SK-N-MC (cell line): ENCODE measurements around the gene ZNF764.

ENCODE experiments used
- DNase-seq: peaks from one replicate; pipeline ENCODE4 v3.0.0-alpha.2; 2011; ENCODE audit warnings: low read depth, low spot score
- H3K27ac ChIP-seq: fragments of 200-600 bp; sonication (generic); 2 replicates; pipeline ENCODE4 v1.5.1; 2016; ENCODE audit warnings: mixed run types
- H3K36me3 ChIP-seq: fragments of 200-600 bp; sonication (generic); 2 replicates; pipeline ENCODE4 v1.6.1; 2017; ENCODE audit warnings: antibody characterized with exemption, low read length, mixed read lengths; ENCODE audit not compliant: insufficient read depth
- H3K4me3 ChIP-seq: fragments of 200-600 bp; sonication (generic); 2 replicates; pipeline ENCODE4 v1.5.1; 2016
- H3K9ac ChIP-seq: fragments of 200-600 bp; sonication (generic); 2 replicates; pipeline ENCODE4 v1.8.0; 2017; ENCODE audit warnings: mixed run types, mixed read lengths; ENCODE audit not compliant: insufficient read length
- H3K9me3 ChIP-seq: fragments of 200-600 bp; sonication (generic); 2 replicates; pipeline ENCODE4 v1.6.1; 2017; ENCODE audit warnings: low read depth, mild to moderate bottlenecking, antibody characterized with exemption, low read length, moderate library complexity, mixed read lengths
- EZH2 ChIP-seq: fragments of 200-600 bp; sonication (generic); IDR thresholded peaks from one replicate; pipeline ENCODE4 v1.6.1; 2017; ENCODE audit warnings: antibody characterized with exemption
- FOXP2 ChIP-seq: optimal IDR thresholded peaks from 2 replicates; pipeline ENCODE3; 2011; ENCODE audit warnings: mild to moderate bottlenecking, moderate library complexity; ENCODE audit not compliant: insufficient read depth; ENCODE audit errors: extremely low read length, control extremely low read depth
- POLR2AphosphoS5 ChIP-seq: IDR thresholded peaks from 2 replicates; pipeline ENCODE4 v1.6.1; 2012; ENCODE audit warnings: mild to moderate bottlenecking, low read depth, low read length, borderline replicate concordance

ZNF764 gene

DNA sequence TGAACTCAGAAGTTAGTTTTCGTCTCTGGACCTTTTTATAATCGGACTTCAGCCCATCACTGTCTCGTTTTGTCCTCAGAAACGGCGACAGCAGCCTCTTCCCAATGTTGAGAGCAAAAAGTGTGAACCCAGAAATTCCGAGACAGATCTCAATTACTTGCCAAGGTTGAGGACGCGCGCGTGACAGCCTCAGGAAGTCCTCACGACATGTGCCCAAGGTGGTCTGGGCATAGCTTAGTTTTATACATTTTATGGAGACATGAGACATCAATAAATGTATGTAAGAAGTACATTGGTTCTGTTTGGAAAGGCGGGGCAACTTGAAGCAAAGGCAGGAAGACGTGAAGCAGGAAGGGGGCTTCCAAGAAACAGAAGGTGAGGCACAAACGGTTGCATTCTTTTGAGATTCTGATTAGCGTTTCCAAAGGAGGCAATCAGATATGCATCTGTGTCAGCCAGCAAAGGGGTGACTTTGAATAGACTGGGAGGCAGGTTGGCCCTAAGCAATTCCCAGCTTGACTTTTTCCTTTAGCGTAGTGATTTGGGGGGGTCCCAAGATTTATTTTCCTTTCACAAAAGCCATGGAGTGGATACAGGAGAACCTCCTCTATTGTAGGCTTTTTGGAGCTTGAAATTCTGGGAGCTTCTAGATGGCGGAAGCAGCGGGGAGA lies 22.9 kb downstream of the ZNF764 start:
- H3K4me3 ChIP-seq, result peak overlapping the region; percentile 100
- DNase-seq, result no peak
- peak overlapping the region; percentile 99 for H3K9ac ChIP-seq
- H3K27ac ChIP-seq, result peak overlapping the region; percentile 94
- H3K36me3 ChIP-seq, result peaks cover 6% of the 10 kb centered on the region; the same call in 1 of the 2 replicates
- H3K9me3 ChIP-seq, result no peaks in the 10 kb centered on the region
- TF ChIP-seq POLR2AphosphoS5, result no peak
- no peak for TF ChIP-seq FOXP2
- TF ChIP-seq EZH2, result no peak

DNA sequence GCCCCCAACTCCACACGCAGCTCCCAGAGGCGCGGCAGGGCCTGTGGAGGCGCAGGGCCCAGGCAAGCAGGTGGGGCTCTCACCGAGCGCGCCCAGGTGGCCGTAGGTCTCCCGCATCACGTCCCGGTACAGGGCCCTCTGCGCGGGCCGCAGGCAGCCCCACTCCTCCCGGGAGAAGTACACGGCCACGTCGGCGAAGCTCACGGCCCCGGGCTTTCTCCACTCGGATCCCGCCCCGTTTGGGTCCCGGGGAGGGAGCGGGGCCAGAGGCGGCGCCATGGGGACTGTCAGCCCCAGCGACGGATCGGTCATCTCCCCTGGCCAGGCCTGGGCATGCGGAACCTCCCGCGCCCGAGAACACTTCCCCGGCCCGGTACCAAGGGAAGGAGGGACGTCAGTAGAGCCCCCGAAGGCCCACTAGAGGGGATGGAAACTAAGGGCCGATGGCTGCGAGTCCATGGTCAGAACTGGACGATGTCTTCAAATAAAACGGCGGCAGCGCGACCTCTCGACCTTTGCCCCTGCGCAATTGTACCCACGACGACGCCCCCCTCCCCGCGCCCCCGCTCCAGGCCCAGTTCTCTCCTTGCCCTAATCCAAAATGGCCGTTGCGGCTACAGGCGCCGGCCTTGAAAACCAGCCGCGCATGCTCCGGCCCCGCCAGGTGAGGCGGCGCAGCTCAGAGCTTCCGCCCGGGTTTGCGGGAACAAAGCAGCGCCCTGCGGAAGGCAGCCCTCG lies 23.6 kb downstream of the ZNF764 start, which contains the start of gene ZNF747:
ZNF747 (minus strand) TSS at position 491 of the 738 bp plus-strand sequence; CDS start at position 312, 179 bp downstream.
- TF ChIP-seq FOXP2 (no peak), POLR2AphosphoS5 (peak; percentile 86)
- Histone ChIP-seq H3K36me3 (peaks cover 6% of the 10 kb centered on the region; the same call in 1 of the 2 replicates), H3K27ac (peak within 1 kb of the TSS; percentile 94), H3K9me3 (no peaks in the 10 kb centered on the region), H3K9ac (peak within 1 kb of the TSS; percentile 99), H3K4me3 (peak within 1 kb of the TSS; percentile 100)
- no peak for DNase-seq

DNA sequence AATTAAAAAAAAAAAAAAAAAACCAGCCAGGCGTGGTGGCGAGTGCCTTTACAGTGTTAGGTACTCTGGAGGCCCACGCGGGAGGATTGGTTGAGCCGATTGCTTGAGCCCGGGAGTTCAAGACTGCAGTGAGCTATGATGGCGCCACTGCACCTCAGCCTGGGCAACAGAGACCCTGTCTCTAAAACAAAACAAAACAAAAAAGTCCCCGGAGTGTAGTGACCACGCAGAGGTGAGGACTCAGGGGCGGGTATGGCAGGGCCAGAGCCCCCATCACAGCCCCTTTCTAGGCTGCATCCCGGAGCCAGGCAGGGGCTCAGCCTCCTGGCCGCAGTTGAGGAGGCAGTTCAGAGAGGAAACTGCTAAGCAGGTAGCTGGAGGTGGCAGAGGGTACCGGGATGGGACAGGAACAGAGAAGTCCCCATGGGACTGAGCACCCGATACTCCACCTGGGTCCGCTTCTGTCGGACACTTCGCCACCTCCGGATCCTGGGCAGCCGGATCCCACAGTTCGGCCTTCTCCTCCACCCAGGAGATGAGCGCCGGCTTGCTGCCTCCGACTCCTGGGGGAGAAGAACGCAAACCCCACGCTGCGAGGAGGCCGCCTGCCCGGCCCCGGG lies 24.3 kb downstream of the ZNF764 start:
- Histone ChIP-seq H3K9me3 (no peaks in the 10 kb centered on the region), H3K4me3 (peak overlapping the region; percentile 100), H3K9ac (peak overlapping the region; percentile 99), H3K36me3 (peaks cover 6% of the 10 kb centered on the region; the same call in 1 of the 2 replicates), H3K27ac (peak overlapping the region; percentile 94)
- TF ChIP-seq POLR2AphosphoS5 (no peak), FOXP2 (no peak), EZH2 (no peak)
- no peak for DNase-seq

DNA sequence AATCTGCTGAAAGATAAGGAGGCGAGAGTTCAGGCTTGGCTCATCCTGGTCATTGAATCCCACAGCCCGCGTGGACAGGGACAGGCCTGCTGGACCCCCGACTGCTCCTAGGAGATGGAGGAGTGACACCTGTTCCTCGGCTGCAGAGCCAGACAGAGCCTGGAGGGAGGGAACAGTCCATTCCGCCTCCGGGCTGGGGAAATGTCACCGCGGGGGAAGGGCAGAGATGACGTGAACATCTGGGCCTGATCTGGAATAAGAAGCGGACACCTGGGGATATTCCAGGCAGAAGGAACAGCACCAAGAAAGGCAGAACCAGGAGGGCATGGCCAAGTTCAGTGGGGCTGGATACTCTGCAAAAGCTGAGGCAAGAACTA lies 25.0 kb downstream of the ZNF764 start:
- H3K27ac ChIP-seq, result no peak overlapping the region
- no peak for TF ChIP-seq EZH2
- no peak for TF ChIP-seq POLR2AphosphoS5
- no peak for TF ChIP-seq FOXP2
- no peak overlapping the region for H3K9ac ChIP-seq

DNA sequence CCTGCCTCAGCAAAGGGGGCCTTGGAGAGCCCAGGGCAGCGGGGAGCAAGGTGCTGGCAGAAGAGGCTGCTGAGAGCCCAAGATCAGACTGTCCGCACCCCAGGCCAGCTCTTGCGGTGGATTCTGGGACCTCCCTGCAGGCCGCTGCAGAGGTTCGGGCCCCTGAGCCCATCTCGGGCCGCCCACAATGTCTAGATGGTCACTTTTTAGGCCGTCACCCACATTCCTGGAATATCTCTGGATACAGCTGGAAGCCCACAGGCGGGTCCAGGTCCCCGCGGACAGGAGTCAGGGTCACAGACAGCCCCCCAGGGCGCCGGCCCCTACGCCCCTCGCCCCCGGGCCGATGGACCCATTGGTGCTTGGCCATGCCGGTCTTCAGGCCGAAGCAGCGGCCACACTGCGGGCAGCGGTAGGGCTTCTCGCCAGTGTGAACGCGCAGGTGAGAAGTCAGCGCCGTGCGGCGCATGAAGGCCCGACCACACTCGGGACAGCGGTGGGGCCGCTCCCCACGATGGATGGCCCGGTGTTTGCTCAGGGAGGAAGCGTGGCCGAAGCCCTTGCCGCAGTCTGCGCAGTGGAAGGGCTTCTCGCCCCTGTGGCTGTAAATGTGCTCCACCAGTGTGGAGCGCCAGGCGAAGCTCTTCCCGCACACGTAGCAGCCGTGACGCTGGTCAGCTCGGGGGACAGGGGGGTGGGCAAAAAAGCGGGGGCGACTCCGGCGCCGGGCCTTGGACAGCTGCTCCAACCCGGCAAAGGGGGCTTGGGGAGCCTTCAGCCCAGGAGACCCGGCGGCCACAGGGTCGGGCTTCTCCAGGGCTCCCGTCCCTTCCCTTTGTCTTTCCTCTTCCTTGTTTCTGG lies 25.7 kb downstream of the ZNF764 start:
- Histone ChIP-seq H3K27ac (no peak overlapping the region), H3K9me3 (no peaks in the 10 kb centered on the region), H3K4me3 (no peak overlapping the region), H3K9ac (no peak overlapping the region), H3K36me3 (peaks cover 6% of the 10 kb centered on the region; the same call in 1 of the 2 replicates)
- TF ChIP-seq EZH2, result no peak
- no peak for TF ChIP-seq FOXP2
- no peak for TF ChIP-seq POLR2AphosphoS5
- no peak for DNase-seq

More for the DNA sequence above, 25.0 kb downstream of the ZNF764 start:
- H3K9me3 ChIP-seq, result no peaks in the 10 kb centered on the region
- H3K36me3 ChIP-seq, result peaks cover 6% of the 10 kb centered on the region; the same call in 1 of the 2 replicates
- H3K4me3 ChIP-seq, result no peak overlapping the region
- no peak for DNase-seq

DNA sequence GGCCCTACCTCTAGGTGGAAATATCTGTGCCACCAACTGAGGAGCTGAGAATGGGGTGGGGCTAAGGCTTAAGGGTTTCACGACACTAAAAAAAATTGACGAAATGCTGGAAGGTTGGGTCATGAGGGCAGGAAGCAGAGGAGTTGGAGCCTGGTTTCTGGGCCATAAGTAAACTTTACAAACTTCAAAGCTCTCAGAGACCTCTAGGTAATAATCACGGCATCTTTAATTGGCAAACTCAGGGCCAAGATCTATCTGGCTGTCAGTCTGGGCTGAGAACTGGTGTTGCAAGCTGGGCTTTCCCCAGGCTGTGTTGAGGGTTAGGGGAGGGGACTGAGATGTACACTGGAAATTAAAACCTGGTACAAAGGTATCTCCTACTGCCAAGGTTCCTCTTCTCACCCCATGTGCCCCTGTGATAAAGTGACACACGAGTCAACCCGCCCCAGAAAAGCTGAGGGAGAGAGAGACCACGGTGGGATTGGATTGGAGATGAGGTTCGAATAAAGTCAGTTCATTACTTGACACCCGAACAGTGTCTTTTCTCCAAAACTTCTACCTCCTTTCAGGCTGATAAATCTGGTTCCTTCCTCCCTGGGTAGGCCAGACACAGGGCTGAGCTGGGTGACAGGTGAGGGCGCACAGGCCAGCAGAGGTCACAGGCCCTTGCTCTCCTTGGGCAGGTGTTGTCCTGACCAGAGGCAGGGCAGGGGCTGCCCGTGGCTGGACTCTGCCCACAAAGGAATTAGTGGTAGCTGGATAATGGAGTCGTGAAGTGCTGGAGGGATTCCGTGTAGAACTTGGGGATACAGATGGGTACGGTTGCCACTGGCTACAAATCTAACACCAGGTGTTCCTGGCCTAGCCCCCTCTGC lies 27.8 kb downstream of the ZNF764 start:
- H3K4me3 ChIP-seq, result no peak overlapping the region
- no peaks in the 10 kb centered on the region for H3K9me3 ChIP-seq
- no peak for DNase-seq
- TF ChIP-seq EZH2, result no peak
- no peak for TF ChIP-seq POLR2AphosphoS5
- no peak for TF ChIP-seq FOXP2
- no peak overlapping the region; the same call in 1 of the 2 replicates for H3K27ac ChIP-seq
- no peak overlapping the region for H3K9ac ChIP-seq
- H3K36me3 ChIP-seq, result peaks cover 6% of the 10 kb centered on the region; the same call in 1 of the 2 replicates

DNA sequence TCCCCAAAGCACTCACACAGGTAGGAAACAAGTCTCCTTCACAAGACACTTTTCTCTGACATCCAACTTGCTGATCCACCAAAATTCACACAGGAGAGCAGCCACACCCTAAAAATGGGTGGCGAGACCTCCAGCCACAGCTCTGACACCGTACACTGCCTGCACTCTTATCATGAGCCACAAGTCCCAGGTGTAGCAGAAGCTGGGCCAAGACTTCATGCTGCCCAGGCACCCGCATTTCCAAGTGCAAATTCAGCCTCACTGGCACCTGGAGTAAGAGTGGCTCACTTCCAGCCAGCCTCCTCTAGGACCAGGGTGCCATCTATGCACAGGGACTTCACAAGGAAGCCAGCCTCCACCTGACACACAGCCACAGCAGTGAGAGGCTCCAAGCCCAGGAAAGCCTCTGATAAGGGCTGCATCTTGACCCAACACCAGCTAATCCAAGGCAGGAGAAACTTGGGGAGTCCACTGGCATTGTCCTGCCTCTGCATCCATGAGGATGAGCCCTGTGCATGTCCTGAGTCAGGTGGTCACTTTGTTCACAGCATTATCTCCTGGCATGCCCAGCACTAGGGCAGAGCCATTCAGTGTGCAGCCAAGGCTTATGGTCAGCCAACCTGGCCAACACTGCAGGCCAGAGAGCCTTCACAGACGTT lies 29.2 kb downstream of the ZNF764 start:
- TF ChIP-seq POLR2AphosphoS5 (no peak), FOXP2 (no peak), EZH2 (no peak)
- no peaks in the 10 kb centered on the region for H3K9me3 ChIP-seq
- peaks cover 6% of the 10 kb centered on the region; the same call in 1 of the 2 replicates for H3K36me3 ChIP-seq
- H3K4me3 ChIP-seq, result no peak overlapping the region
- no peak overlapping the region for H3K9ac ChIP-seq
- DNase-seq, result no peak
- H3K27ac ChIP-seq, result no peak overlapping the region
